Heart left ventricle (tissue), 16 donors: ENCODE measurements around the gene LRMDA. TPM values are rescaled to one million over a fixed set of nuclear protein-coding genes. Genes with fewer than 3 reads are reported as not detected.
A peak's percentile ranks its signal among the peaks of the same experiment; 100 is the strongest.

Experiments used
- ATAC-seq, 4 donors: fragments of 200-7000 bp; cut with Tn5 transposase; one replicate each; pipeline ENCODE4 v1.9.1; 2020 to 2022; ENCODE audit warnings: moderate library complexity in 4 of 4, mild to moderate bottlenecking in 3 of 4, moderate number of reproducible peaks in 1 of 4
- DNase-seq, 5 donors: peaks; one replicate each; pipeline ENCODE4 v3.0.0-alpha.2; 2020
- H3K27ac ChIP-seq, 12 donors: fragments of 200-600 bp; sonication (generic) in 4 of 12; one replicate each; pipeline versions ENCODE4 v1.5.0 to v1.8.0; 2016 to 2022; ENCODE audit warnings: mild to moderate bottlenecking in 2 of 12
- H3K27me3 ChIP-seq, 9 donors: fragments of 200-600 bp; sonication (generic) in 2 of 9; one replicate each; pipeline versions ENCODE4 v1.5.1 to v1.8.0; 2016 to 2022; ENCODE audit warnings: mild to moderate bottlenecking in 3 of 9
- H3K36me3 ChIP-seq, 9 donors: fragments of 200-600 bp; sonication (generic) in 2 of 9; one replicate each; pipeline versions ENCODE4 v1.5.0 to v1.8.0; 2018 to 2022; ENCODE audit warnings: mild to moderate bottlenecking in 2 of 9
- H3K4me1 ChIP-seq, 12 donors: fragments of 200-600 bp; sonication (generic) in 4 of 12; one replicate each; pipeline versions ENCODE4 v1.5.0 to v1.8.0; 2016 to 2022; ENCODE audit warnings: mild to moderate bottlenecking in 3 of 12
- H3K4me3 ChIP-seq, 12 donors: fragments of 200-600 bp; sonication (generic) in 4 of 12; one replicate each; pipeline versions ENCODE4 v1.5.0 to v1.8.0; 2017 to 2022; ENCODE audit warnings: mild to moderate bottlenecking in 9 of 12, moderate library complexity in 4 of 12
- H3K9me3 ChIP-seq, 12 donors: fragments of 200-600 bp; sonication (generic) in 4 of 12; one replicate each; pipeline versions ENCODE4 v1.5.0 to v1.8.0; 2016 to 2022; ENCODE audit warnings: mild to moderate bottlenecking in 1 of 12
- CTCF ChIP-seq, 12 donors: fragments of 200-600 bp; sonication (generic) in 4 of 12; IDR thresholded peaks; one replicate each; pipeline versions ENCODE4 v1.5.0 to v1.8.0; 2018 to 2022; ENCODE audit warnings: antibody characterized with exemption in 12 of 12, mild to moderate bottlenecking in 5 of 12
- POLR2A ChIP-seq, 2 donors: fragments of 450-650 bp; IDR thresholded peaks; one replicate each; pipeline ENCODE4 v1.6.1; 2017; ENCODE audit warnings: antibody characterized with exemption in 2 of 2, mild to moderate bottlenecking in 2 of 2, moderate library complexity in 2 of 2
- WGBS, 4 donors: extraction: QIAGEN DNeasy Blood & Tissue Kit in 2 of 4; methylation state at CpG; one replicate each; pipeline versions ENCODE4 v1.1.5 to v1.1.7; 2013 to 2018; 5-methylcytosine and 5-hydroxymethylcytosine counted together
- intact Hi-C, 10 donors: fragments of 100-400 bp; cut with DNase I; formaldehyde crosslinking; loops; one replicate each; pipeline versions ENCODE4 v1.11.1 to v1.14.2; 2022
- polyA plus RNA-seq, 2 donors: library from polyadenylated mRNA; stranded (reverse); fragments of 200-250 nt; gene quantifications; one replicate each; pipeline ENCODE4 v1.2.3, GENCODE V29; 2013
- total RNA-seq, 9 donors: library from RNA; depleted of rRNA in 2 of 9; stranded (reverse); fragments of >200 nt in 2 of 9; fragmentation: NEBNext Ultra II Directional in 3 of 9; extraction: Animal tissue kit (Norgen Biotek cat#: 25700) in 3 of 9; gene quantifications; one replicate each; pipeline versions ENCODE4 v1.1.0 to v1.2.4, GENCODE V29; 2016 to 2023
- donor health status: ischemic (EF 13 %, LVEDD 7.1; RV severe dilation, severe dysfunction).
- donor health status: healthy with polysubstance abuse.
- donor health status: DM: no; HTN: yes; CAD: no.
- donor health status: DM: no; HTN: no; CAD: no.
- donor health status: ischemic (EF 25% LVEDD 6.9; RV normal size, moderate dysfunction).
- donor health status: ischemic (EF 25% LVEDD 5.7; RV mildly dilated, moderate dysfunction).
- donor health status: healthy.
- donor health status: DM: yes; HTN: yes; CAD: no.
- donor health status: ischemic (EF 35%, LVEDD 5.7; RV mildly dilated, moderate dysfunction).
- donor health status: nonischemic (EF 11% LVEDD 7.7; RV severe dilation, severe dysfunction).
- donor health status: DM: yes; HTN: yes; CAD: no.
- donor health status: PGD.
- donor health status: ischemic (EF 29% LVEDD 5.4; RV normal size, mild dysfunction).
- donor health status: nonischemic (EF 23%, LVEDD 6.1; RV moderate dilation, normal function).

Gene LRMDA
- total and polyA plus RNA-seq, 11 donors, result 2.4 to 34.4 (median 14.9) TPM

GRCh38 chr10:76111986-76112825 is 680.8 kb downstream of the LRMDA start:
- Histone ChIP-seq H3K27me3 (peaks cover 0 to 4% (median 0%) of the 10 kb centered on the region in 9 donors), H3K4me3 (peak overlapping the region in 10 of 12 donors; percentile 15 to 46 (median 39)), H3K4me1 (peaks cover 0 to 12% (median 0%) of the 10 kb centered on the region in 12 donors), H3K36me3 (no peaks in the 10 kb centered on the region), H3K27ac (no peak overlapping the region), H3K9me3 (no peaks in the 10 kb centered on the region)
- intact Hi-C loops, result no loop called here
- ATAC-seq (peak in 1 of 4 donors; percentile 39), DNase-seq (no peak)
- no peak for TF ChIP-seq CTCF (IDR thresholded peaks at IDR 0.05)
- WGBS, 4 donors, result 40 to 56% (median 46%) methylated on average over 14 to 33 of the region's 33 CpGs

DNA sequence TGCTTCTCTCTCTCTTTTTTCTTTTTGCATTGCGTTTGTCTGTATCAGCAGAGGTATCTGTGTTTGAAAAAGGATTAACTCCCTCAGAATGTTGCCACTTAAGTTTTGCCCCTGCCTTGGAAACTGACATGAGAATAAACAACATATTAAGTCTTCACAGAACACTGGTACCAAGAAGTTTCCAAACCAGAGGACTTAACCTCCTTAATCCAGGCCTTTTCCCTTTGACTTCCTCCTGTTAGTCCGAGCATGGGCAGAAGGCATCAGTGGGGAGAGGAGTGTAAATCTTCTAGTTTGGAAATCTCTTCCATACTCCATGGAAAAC is 681.4 kb downstream of the LRMDA start:
- no peak for TF ChIP-seq CTCF (IDR thresholded peaks at IDR 0.05)
- no peak for TF ChIP-seq POLR2A (IDR thresholded peaks at IDR 0.05)
- intact Hi-C loops, result no loop called here
- peaks cover 0 to 4% (median 0%) of the 10 kb centered on the region in 9 donors for H3K27me3 ChIP-seq
- ATAC-seq (no peak), DNase-seq (no peak)
- WGBS, 4 donors, result 75 to 87% (median 82%) methylated on average over 2 of the region's 2 CpGs
- no peaks in the 10 kb centered on the region for H3K9me3 ChIP-seq
- peaks cover 0 to 12% (median 0%) of the 10 kb centered on the region in 12 donors for H3K4me1 ChIP-seq
- no peak overlapping the region for H3K27ac ChIP-seq
- no peak overlapping the region for H3K4me3 ChIP-seq
- H3K36me3 ChIP-seq, result no peaks in the 10 kb centered on the region

GRCh38 chr10:76113952-76114351 is 682.5 kb downstream of the LRMDA start:
- Histone ChIP-seq H3K4me1 (peaks cover 0 to 12% (median 0%) of the 10 kb centered on the region in 12 donors), H3K4me3 (no peak overlapping the region), H3K36me3 (no peaks in the 10 kb centered on the region), H3K27me3 (peaks cover 0 to 4% (median 0%) of the 10 kb centered on the region in 9 donors), H3K27ac (no peak overlapping the region), H3K9me3 (no peaks in the 10 kb centered on the region)
- no peak for TF ChIP-seq CTCF (IDR thresholded peaks at IDR 0.05)
- no peak for TF ChIP-seq POLR2A (IDR thresholded peaks at IDR 0.05)
- intact Hi-C loops, result no loop called here
- ATAC-seq (no peak), DNase-seq (no peak)
- 68 to 77% (median 75%) methylated on average over 4 of the region's 4 CpGs for WGBS, 4 donors

- Histone ChIP-seq H3K27ac (no peak overlapping the region), H3K27me3 (peaks cover 0 to 4% (median 0%) of the 10 kb centered on the region in 9 donors), H3K9me3 (no peaks in the 10 kb centered on the region), H3K4me1 (peaks cover 0 to 12% (median 0%) of the 10 kb centered on the region in 12 donors), H3K36me3 (no peaks in the 10 kb centered on the region), H3K4me3 (no peak overlapping the region)
- 84 to 90% (median 87%) methylated on average over 9 of the region's 9 CpGs for WGBS, 4 donors
- no peak for TF ChIP-seq CTCF (IDR thresholded peaks at IDR 0.05)
- TF ChIP-seq POLR2A (IDR thresholded peaks at IDR 0.05), result no peak
- ATAC-seq (no peak), DNase-seq (no peak)
- intact Hi-C loops, result no loop called here
Observed at GRCh38 chr10:76114581-76115001, 683.2 kb downstream of the LRMDA start.
